Caco-2 (cell line): ENCODE measurements around the gene HIVEP1. TPM values are rescaled to one million over a fixed set of nuclear protein-coding genes. Genes with fewer than 3 reads are reported as not detected.
A peak's percentile ranks its signal among the peaks of the same experiment; 100 is the strongest.

ENCODE experiments used
- BruUV-seq: library from RNA; stranded (reverse); fragments of 400-500 nt; replicated peaks from 2 replicates; lab custom pipeline; 2021; lab: Mats Ljungman, UMichigan
- CTCF ChIA-PET: fragments of 300-600 bp; sonication (Branson Sonifier 250); formaldehyde crosslinking; loops from one replicate; lab custom pipeline; 2022; ENCODE audit warnings: antibody characterized with exemption; lab: Charles Lee
- POLR2A ChIA-PET: fragments of 300-600 bp; sonication (Branson Sonifier 250); formaldehyde crosslinking; loops from one replicate; lab custom pipeline; 2022; ENCODE audit warnings: antibody characterized with exemption; lab: Charles Lee
- DNase-seq, 2 experiments: peaks; one replicate each; pipeline versions ENCODE4 v3.0.0 to v3.0.0-alpha.2; 2020 to 2022
- H3K27me3 ChIP-seq: replicated peaks from 2 replicates; pipeline ENCODE4 v1.6.0; 2011; ENCODE audit warnings: low read length; ENCODE audit not compliant: control insufficient read depth, insufficient read depth
- H3K36me3 ChIP-seq: 2 replicates; pipeline ENCODE4 v1.5.1; 2011; ENCODE audit warnings: low read length; ENCODE audit not compliant: control insufficient read depth, insufficient read depth
- H3K4me1 ChIP-seq: fragments of 250-450 bp; sonication (Bioruptor Pico); 2 replicates; pipeline ENCODE4 v1.5.1; 2020; ENCODE audit warnings: mild to moderate bottlenecking
- H3K4me3 ChIP-seq: 2 replicates; pipeline ENCODE4 v1.5.1; 2011; ENCODE audit warnings: low read depth, mild to moderate bottlenecking, control low read depth, low read length
- H3K9me3 ChIP-seq: fragments of 250-450 bp; sonication (Bioruptor Pico); 2 replicates; pipeline ENCODE4 v1.5.1; 2020; ENCODE audit warnings: mild to moderate bottlenecking, moderate library complexity
- H3K27ac Mint-ChIP-seq: one replicate; pipeline ENCODE4 v1.8.0; 2022; ENCODE audit warnings: mixed read lengths; ENCODE audit not compliant: unreplicated experiment
- H3K27me3 Mint-ChIP-seq: one replicate; pipeline ENCODE4 v1.8.0; 2022; ENCODE audit warnings: mixed read lengths; ENCODE audit not compliant: insufficient read depth, unreplicated experiment
- H3K36me3 Mint-ChIP-seq: one replicate; pipeline ENCODE4 v1.8.0; 2022; ENCODE audit warnings: mild to moderate bottlenecking, mixed read lengths; ENCODE audit not compliant: insufficient read depth, unreplicated experiment
- H3K4me1 Mint-ChIP-seq: one replicate; pipeline ENCODE4 v1.8.0; 2022; ENCODE audit warnings: low read depth, mixed read lengths; ENCODE audit not compliant: unreplicated experiment
- H3K4me3 Mint-ChIP-seq: one replicate; pipeline ENCODE4 v1.8.0; 2022; ENCODE audit warnings: mild to moderate bottlenecking, moderate library complexity, mixed read lengths; ENCODE audit not compliant: unreplicated experiment
- H3K9me3 Mint-ChIP-seq: one replicate; pipeline ENCODE4 v1.8.0; 2022; ENCODE audit warnings: mixed read lengths; ENCODE audit not compliant: unreplicated experiment
- CTCF ChIP-seq, 2 experiments: fragments of 200-600 bp in 1 of 2; IDR thresholded peaks; 1 replicate in 1 of 2; 2 replicates in 1 of 2; pipeline versions ENCODE4 v1.5.1 to v1.8.0; 2011 to 2022; ENCODE audit warnings: antibody characterized with exemption in 1 of 2, control low read depth in 1 of 2, inconsistent platforms in 1 of 2, low read depth in 1 of 2, low read length in 1 of 2, mild to moderate bottlenecking in 1 of 2, moderate library complexity in 1 of 2; ENCODE audit not compliant: insufficient read depth in 1 of 2, severe bottlenecking in 1 of 2, unreplicated experiment in 1 of 2
- intact Hi-C: fragments of 100-400 bp; cut with micrococcal nuclease; formaldehyde crosslinking; loops from one replicate; pipeline ENCODE4 v1.10.0; 2022; ENCODE audit not compliant: unreplicated experiment
- total RNA-seq: library from RNA; stranded (reverse); gene quantifications from 2 replicates; pipeline ENCODE4 v1.2.3, GENCODE V29; 2022

HIVEP1 gene
- total RNA-seq, 1 experiment from 2014 or later: 22.8 TPM

DNA sequence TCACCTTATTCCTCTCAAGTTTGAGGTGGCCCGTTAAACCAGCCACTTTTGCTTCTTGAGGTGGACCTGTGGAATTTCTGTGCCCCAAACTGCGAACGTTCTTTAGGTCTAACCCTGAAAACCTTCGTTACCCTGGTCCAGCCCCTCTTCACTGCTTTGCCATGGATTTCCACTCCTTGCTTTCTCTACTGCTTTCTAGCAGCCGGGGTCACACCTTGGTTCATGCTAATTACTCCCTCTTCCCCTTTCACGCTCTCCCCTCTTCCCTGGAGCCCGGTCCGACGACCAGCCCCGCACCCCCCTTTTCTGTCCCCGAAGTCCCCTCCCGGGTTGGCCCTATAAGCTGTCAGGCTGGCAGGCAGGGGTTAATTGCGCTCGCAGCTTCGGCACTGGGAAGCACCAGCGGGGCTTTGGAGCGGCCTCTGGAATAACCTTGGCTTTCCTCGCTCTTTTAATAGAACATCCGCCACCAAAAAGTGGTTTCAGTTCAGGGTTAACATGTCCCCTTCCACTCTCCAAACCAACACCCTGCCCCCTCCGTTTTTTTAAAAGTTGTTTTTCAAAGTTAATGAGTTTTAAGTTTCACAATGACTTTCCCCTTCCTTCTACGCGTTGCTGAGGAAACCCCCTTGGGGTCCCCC, 1.4 kb upstream of the HIVEP1 start:
- peaks cover 8% of the 10 kb centered on the region for H3K4me1 Mint-ChIP-seq
- Histone ChIP-seq H3K9me3 (no peaks in the 10 kb centered on the region), H3K4me1 (peaks cover 26% of the 10 kb centered on the region), H3K36me3 (no peaks in the 10 kb centered on the region), H3K4me3 (peak overlapping the region; percentile 70), H3K27me3 (no peaks in the 10 kb centered on the region)
- H3K27me3 Mint-ChIP-seq: no peaks in the 10 kb centered on the region
- intact Hi-C loops: no loop called here
- peak overlapping the region; percentile 96 for H3K4me3 Mint-ChIP-seq
- H3K27ac Mint-ChIP-seq: peak overlapping the region; percentile 95
- peak; percentile 72 to 75 for DNase-seq
- no TSS peak for BruUV-seq
- ChIA-PET POLR2A (no interaction called here), CTCF (no interaction called here)
- H3K9me3 Mint-ChIP-seq: no peaks in the 10 kb centered on the region
- TF ChIP-seq CTCF (IDR thresholded peaks at IDR 0.05; ENCODE audit: insufficient read depth in 1 of 2, low read depth in 1 of 2, low read length in 1 of 2, severe bottlenecking in 1 of 2, unreplicated experiment in 1 of 2): no peak
- H3K36me3 Mint-ChIP-seq: peaks cover 19% of the 10 kb centered on the region

DNA sequence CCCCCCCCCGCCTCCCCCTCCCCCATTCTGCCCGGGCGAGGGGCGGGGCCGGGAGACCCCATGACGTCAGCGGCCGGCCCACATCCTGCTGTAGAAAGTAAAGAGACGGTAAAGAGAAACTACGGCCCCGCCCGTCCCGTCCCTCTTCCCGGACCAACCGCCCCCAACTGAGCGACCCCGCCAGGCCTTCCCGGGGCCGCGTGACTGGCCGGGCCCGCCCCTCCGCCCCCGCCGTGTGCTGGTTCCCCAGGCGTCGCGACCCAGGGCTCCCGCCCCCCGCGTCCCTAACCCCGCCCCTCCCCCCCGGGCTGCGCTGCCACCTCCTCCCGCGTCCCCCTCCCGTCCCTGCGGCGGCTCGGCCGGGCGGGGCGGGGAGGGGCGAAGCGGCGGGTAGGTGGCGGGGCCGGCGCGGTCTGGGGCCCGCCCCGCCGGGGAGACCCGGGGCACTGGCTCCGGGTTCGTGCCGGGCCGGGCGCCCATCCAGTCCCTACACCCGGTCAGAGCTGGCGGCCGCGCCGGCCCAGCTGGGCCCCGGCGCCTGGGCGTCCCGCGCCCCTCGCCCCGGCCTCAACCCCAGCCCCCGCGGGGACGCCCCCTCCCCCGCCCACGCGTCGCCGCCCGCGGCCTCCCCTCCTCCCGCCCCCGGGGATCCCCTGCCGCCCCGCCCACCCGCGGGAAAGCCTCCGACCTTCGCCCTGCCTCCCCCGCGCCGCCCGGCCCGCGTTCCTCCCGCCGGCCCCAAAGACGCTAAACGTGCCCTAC, 655 bp upstream of the HIVEP1 start:
- Mint-ChIP-seq H3K4me3 (peak overlapping the region; percentile 96), H3K4me1 (peaks cover 8% of the 10 kb centered on the region), H3K36me3 (peaks cover 19% of the 10 kb centered on the region), H3K27me3 (no peaks in the 10 kb centered on the region), H3K27ac (peak overlapping the region; percentile 95), H3K9me3 (no peaks in the 10 kb centered on the region)
- no TSS peak for BruUV-seq
- intact Hi-C loops: loop anchor here (2.0 kb wide), 1 partner anchor 357 kb away; no protein-coding TSS in a partner anchor
- ChIA-PET POLR2A (no interaction called here), CTCF (no interaction called here)
- Histone ChIP-seq H3K36me3 (no peaks in the 10 kb centered on the region), H3K27me3 (no peaks in the 10 kb centered on the region), H3K9me3 (no peaks in the 10 kb centered on the region), H3K4me3 (peak overlapping the region; percentile 59), H3K4me1 (peaks cover 26% of the 10 kb centered on the region)
- no peak for TF ChIP-seq CTCF (IDR thresholded peaks at IDR 0.05; ENCODE audit: insufficient read depth in 1 of 2, low read depth in 1 of 2, low read length in 1 of 2, severe bottlenecking in 1 of 2, unreplicated experiment in 1 of 2)
- peak; percentile 95 to 97 for DNase-seq

DNA sequence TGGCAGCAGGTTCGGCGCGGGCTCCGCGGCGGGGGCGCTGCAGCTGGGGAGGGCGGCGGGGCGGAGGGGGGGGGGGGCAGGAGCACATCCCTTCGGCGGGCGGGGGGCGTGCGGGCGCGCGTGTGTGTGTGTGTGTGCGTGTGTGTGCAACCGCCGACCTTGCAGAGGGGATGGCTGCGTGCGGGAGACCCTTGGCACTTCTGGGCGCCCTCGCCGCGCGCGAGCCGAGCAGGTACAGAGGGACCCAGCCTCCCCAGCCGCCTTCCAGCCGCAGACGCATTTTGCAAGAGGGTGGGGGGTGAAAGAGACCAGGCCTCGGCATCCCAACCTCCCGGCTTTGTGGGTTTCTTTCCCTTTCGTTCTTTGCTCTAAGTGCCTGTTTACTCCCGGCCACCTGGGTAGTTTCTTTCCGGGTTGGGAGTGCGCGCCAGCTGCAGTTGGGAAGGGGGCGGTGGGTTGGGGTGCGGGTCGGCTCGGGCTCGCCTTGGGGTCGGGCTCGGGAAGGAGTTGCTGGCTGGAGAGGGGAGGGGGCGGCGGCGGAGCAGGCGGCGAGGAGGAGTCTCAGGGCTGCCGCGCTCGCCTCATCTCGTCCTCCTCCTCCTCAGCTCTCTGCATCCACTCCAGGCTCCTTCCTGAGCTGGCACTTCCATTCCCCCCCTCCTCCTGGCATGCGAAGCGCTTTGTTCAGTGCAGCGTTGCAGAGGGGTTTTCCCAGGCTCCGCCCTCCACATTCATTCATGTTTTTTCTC, 620 bp downstream of the HIVEP1 start:
- H3K27ac Mint-ChIP-seq: peak overlapping the region; percentile 62
- peak overlapping the region; percentile 59 for H3K4me3 ChIP-seq
- no peaks in the 10 kb centered on the region for H3K27me3 ChIP-seq
- intact Hi-C loops: loop anchor here (2.0 kb wide), 1 partner anchor 358 kb away; no protein-coding TSS in a partner anchor
- H3K4me3 Mint-ChIP-seq: peak overlapping the region; percentile 84
- no peaks in the 10 kb centered on the region for H3K9me3 Mint-ChIP-seq
- no peaks in the 10 kb centered on the region for H3K27me3 Mint-ChIP-seq
- no TSS peak for BruUV-seq
- H3K4me1 Mint-ChIP-seq: peaks cover 2% of the 10 kb centered on the region
- no peaks in the 10 kb centered on the region for H3K36me3 ChIP-seq
- DNase-seq: peak; percentile 67
- POLR2A ChIA-PET: no interaction called here
- no peaks in the 10 kb centered on the region for H3K9me3 ChIP-seq
- H3K4me1 ChIP-seq: peaks cover 16% of the 10 kb centered on the region; the same call in 1 of the 2 replicates
- H3K36me3 Mint-ChIP-seq: peaks cover 32% of the 10 kb centered on the region
- no peak for TF ChIP-seq CTCF (IDR thresholded peaks at IDR 0.05; ENCODE audit: insufficient read depth in 1 of 2, low read depth in 1 of 2, low read length in 1 of 2, severe bottlenecking in 1 of 2, unreplicated experiment in 1 of 2)
- CTCF ChIA-PET: interaction anchor here (0.6 kb wide), 2 partner anchors 25 to 357 kb away, joined by 3 read pairs; no protein-coding TSS in a partner anchor
